ENCODE data around the gene KIAA1958. TPM values are rescaled to one million over a fixed set of nuclear protein-coding genes. Genes with fewer than 3 reads are reported as not detected.

The KIAA1958 gene
- total and polyA plus RNA-seq, 2 of the 8 experiments (the other 6 are each of a cell fraction or from before 2014, with no cell fraction given): 11.4 to 43.8 TPM

- no peak overlapping the region for H3K27ac ChIP-seq (ENCODE audit: low read depth, low read length)
- no peak overlapping the region for H4K5ac ChIP-seq (ENCODE audit: insufficient read length, low read depth, low read length)
- H3K23me2 ChIP-seq (ENCODE audit: low read depth, low read length): no peaks in the 10 kb centered on the region
- DNase-seq (ENCODE audit: low read depth in 1 of 2, low spot score in 2 of 2) (no peak), FAIRE-seq (no peak)
- peaks cover 0 to 3% (median 0%) of the 10 kb centered on the region in 4 experiments; a peak in 3 of 7 replicates for H3K4me1 ChIP-seq (replicated peaks in 1 of 4; ENCODE audit: control insufficient read depth in 3 of 4, insufficient read depth in 4 of 4, low read length in 3 of 4)
- H3K4me3 ChIP-seq (ENCODE audit: extremely low read depth in 1 of 4, insufficient read depth in 2 of 4, low read depth in 3 of 4, low read length in 4 of 4): no peak overlapping the region
- no peaks in the 10 kb centered on the region for H3K9me3 ChIP-seq (ENCODE audit: insufficient read depth in 2 of 2, low read depth in 1 of 2, low read length in 1 of 2)
- no peak overlapping the region for H3K56ac ChIP-seq (replicated peaks; ENCODE audit: insufficient read length, low read depth, low read length)
- H2BK12ac ChIP-seq (ENCODE audit: low read depth, low read length): no peak overlapping the region
- no peak overlapping the region for H4K8ac ChIP-seq (ENCODE audit: extremely low read depth, insufficient read depth, low read length)
- H2BK15ac ChIP-seq (ENCODE audit: low read length): peak overlapping the region; percentile 31; the same call in 1 of the 2 replicates
- H3K4ac ChIP-seq (replicated peaks; ENCODE audit: insufficient read length, low read depth, low read length): no peak overlapping the region
- H2BK120ac ChIP-seq (replicated peaks; ENCODE audit: low read depth, low read length): no peak overlapping the region
- peaks cover 3 to 9% of the 10 kb centered on the region in 2 experiments for H4K20me1 ChIP-seq (replicated peaks in 1 of 2; ENCODE audit: control insufficient read depth in 1 of 2, insufficient read depth in 2 of 2, low read length in 2 of 2)
- no peak overlapping the region for H3K23ac ChIP-seq (ENCODE audit: insufficient read length)
- H3K4me2 ChIP-seq (ENCODE audit: insufficient read depth in 1 of 2, low read depth in 2 of 2, low read length in 2 of 2): no peak overlapping the region
- 79% methylated on average over 2 of the region's 2 CpGs; no CpG with 5 or more reads in 1 of the 2 experiments for WGBS, 2 experiments (ENCODE audit: extremely low coverage in 1 of 2, insufficient coverage in 1 of 2, insufficient read length in 1 of 2, insufficient replicate concordance in 2 of 2, low coverage in 1 of 2, low lambda C conversion rate in 2 of 2, missing lambda C conversion rate in 1 of 2)
- H3K36me3 ChIP-seq (ENCODE audit: control insufficient read depth in 2 of 4, insufficient read depth in 4 of 4, low read length in 3 of 4): no peaks in the 10 kb centered on the region
- peaks cover 7 to 88% of the 10 kb centered on the region in 2 experiments for H3K79me2 ChIP-seq (ENCODE audit: control insufficient read depth in 1 of 2, insufficient read depth in 2 of 2, low read length in 2 of 2)
- POLR2A ChIA-PET (ENCODE audit: partially characterized antibody): no interaction called here
- CTCF ChIA-PET (ENCODE audit: partially characterized antibody): no interaction called here
- H2AK5ac ChIP-seq (ENCODE audit: low read depth, low read length): no peak overlapping the region
- no peak overlapping the region for H2BK20ac ChIP-seq (ENCODE audit: low read length)
- H3K14ac ChIP-seq (ENCODE audit: insufficient read length): no peak overlapping the region
- no peak overlapping the region for H2BK5ac ChIP-seq (ENCODE audit: low read depth, low read length)
- no peak overlapping the region for H4K91ac ChIP-seq (replicated peaks; ENCODE audit: insufficient read length, low read length)
- H3K79me1 ChIP-seq (ENCODE audit: low read depth, low read length): peaks cover 17% of the 10 kb centered on the region
- no peak overlapping the region for H3K18ac ChIP-seq (ENCODE audit: extremely low read depth, low read length)
- no peak overlapping the region for H2AFZ ChIP-seq (ENCODE audit: low read length)
- H3K9ac ChIP-seq (replicated peaks in 1 of 4; ENCODE audit: extremely low read depth in 1 of 4, low read depth in 3 of 4, low read length in 3 of 4): no peak overlapping the region
- TF ChIP-seq HDAC2 (IDR thresholded peaks at IDR 0.05; ENCODE audit: borderline replicate concordance in 1 of 2, low read depth in 2 of 2, low read length in 2 of 2) (no peak), EGR1 (IDR thresholded peaks at IDR 0.05; ENCODE audit: borderline replicate concordance, low read depth, low read length) (no peak), NRF1 (IDR thresholded peaks at IDR 0.05; ENCODE audit: low read depth, low read length) (no peak), GABPA (IDR thresholded peaks at IDR 0.05; ENCODE audit: borderline replicate concordance, insufficient read depth, low read length) (no peak), RFX5 (IDR thresholded peaks at IDR 0.05; ENCODE audit: borderline replicate concordance, low read depth, low read length) (no peak)
- no peaks in the 10 kb centered on the region for H3K27me3 ChIP-seq (replicated peaks in 1 of 4; ENCODE audit: control insufficient read depth in 3 of 4, extremely low read depth in 1 of 4, insufficient read depth in 3 of 4, low read length in 3 of 4)
These were observed 41.3 kb downstream of the KIAA1958 start for GRCh38 chr9:112527959-112528358.

Measured in H1 (cell line).